Effector CD8-positive, alpha-beta T cell (primary cell): ENCODE data around the gene FCN3.
"Not testable (repeated sequence)": the region's sequence is repeated elsewhere in the genome, so short reads cannot be mapped to it uniquely, and the experiment has no call there.

Source experiments
- DNase-seq: peaks from one replicate; lab custom pipeline; 2025; lab: John Stamatoyannopoulos, UW
- total RNA-seq, 4 experiments: gene quantifications; one replicate each; lab custom pipeline; 2026; lab: John Stamatoyannopoulos, UW

The FCN3 gene
- 0 reads per million in 4 experiments for total RNA-seq

GRCh38 chr1:27374362-27375086 is at the start of gene FCN3:
Gene FCN3 (minus strand): TSS chr1:27374824. CDS start chr1:27374818, 6 bp downstream.
- no peak for DNase-seq

GRCh38 chr1:27423709-27424108 is 49.1 kb upstream of the FCN3 start:
- DNase-seq = no peak

- DNase-seq = no peak
These were observed 43.9 kb upstream of the FCN3 start for GRCh38 chr1:27418326-27419185.

- DNase-seq = no peak
These were observed 43.1 kb upstream of the FCN3 start for GRCh38 chr1:27417713-27418112.

- no peak for DNase-seq
These were observed 41.9 kb upstream of the FCN3 start for GRCh38 chr1:27416387-27417111.

- no peak for DNase-seq
These were observed 39.5 kb upstream of the FCN3 start for GRCh38 chr1:27414091-27414490.

- DNase-seq = no peak
These were observed 38.4 kb upstream of the FCN3 start for GRCh38 chr1:27413004-27413403.

- no peak for DNase-seq
These were observed 37.9 kb upstream of the FCN3 start for GRCh38 chr1:27412502-27412901.

- DNase-seq = no peak
These were observed 36.1 kb upstream of the FCN3 start for GRCh38 chr1:27410709-27411108.

- DNase-seq = no peak
These were observed 35.0 kb upstream of the FCN3 start for GRCh38 chr1:27409669-27410068.

GRCh38 chr1:27408151-27408550 is 33.5 kb upstream of the FCN3 start:
- DNase-seq = no peak

GRCh38 chr1:27406791-27407190 is 32.2 kb upstream of the FCN3 start:
- not testable (repeated sequence) for DNase-seq

- no peak for DNase-seq
These were observed 31.7 kb upstream of the FCN3 start for GRCh38 chr1:27406362-27406680.

GRCh38 chr1:27405598-27406361 is 31.2 kb upstream of the FCN3 start:
- DNase-seq = not testable (repeated sequence)

- no peak for DNase-seq
These were observed 30.4 kb upstream of the FCN3 start for GRCh38 chr1:27405074-27405473.

- no peak for DNase-seq
These were observed 29.3 kb upstream of the FCN3 start for GRCh38 chr1:27403931-27404330.

GRCh38 chr1:27403065-27403726 is 28.6 kb upstream of the FCN3 start:
- no peak for DNase-seq

GRCh38 chr1:27402349-27402754 is 27.7 kb upstream of the FCN3 start:
- no peak for DNase-seq

GRCh38 chr1:27400963-27401341 is 26.3 kb upstream of the FCN3 start:
- no peak for DNase-seq

GRCh38 chr1:27400082-27400962 is 25.7 kb upstream of the FCN3 start:
- no peak for DNase-seq
